Measurements from ENCODE around the gene ICA1L. TPM values are rescaled to one million over a fixed set of nuclear protein-coding genes. Genes with fewer than 3 reads are reported as not detected.

The ICA1L gene
- total RNA-seq (2022; extraction: Qiagen RNA extraction; ENCODE audit: low read depth): 1.1 to 2.1 TPM (median 1.8 TPM) in 5 replicates

DNA sequence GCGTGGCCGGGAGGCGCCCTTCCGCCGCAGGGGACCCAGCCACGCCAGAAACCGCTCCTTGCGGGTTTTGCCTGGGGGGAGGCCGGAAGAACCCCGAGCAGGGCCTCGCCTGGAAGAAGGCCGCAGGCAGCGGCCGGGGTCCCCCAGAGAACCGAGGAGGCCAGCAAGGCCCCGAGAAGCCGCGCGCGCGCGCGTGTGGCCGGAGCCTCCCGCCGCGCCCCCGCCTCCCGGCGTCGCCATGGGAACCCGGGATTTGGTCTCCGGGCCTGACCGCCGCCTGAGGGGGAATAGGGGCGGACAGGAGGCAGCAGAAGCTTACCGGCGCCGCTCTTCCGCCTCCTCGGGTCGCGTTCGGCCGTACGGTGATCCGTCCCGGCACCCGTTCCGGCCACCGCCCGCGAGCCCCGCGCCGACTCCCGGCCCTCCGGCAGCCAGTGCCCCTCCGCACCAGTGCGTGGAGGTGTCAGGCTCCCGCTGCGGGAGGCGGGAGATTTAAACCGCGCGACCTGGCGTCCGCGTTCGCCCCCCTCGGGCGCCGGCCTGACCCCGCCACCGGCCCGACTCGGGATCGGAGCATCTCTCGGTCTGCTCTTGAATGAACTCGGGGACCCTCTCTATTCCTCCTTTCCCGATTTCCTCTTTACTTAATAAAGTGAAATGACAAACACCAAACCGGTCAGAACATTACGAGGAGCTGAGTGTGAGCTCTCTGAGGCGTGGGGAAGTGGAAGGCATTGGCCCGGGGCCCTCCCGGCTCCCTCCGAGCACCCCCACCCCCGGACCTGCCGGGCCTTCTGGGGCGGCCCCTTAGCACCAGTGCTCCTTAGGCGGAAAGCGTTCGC lies at the start of gene ICA1L:
Gene ICA1L, minus strand, starts transcription at position 467 of the 842 bp plus-strand sequence. CDS start 42,757 bp downstream, outside the sequence.

DNA sequence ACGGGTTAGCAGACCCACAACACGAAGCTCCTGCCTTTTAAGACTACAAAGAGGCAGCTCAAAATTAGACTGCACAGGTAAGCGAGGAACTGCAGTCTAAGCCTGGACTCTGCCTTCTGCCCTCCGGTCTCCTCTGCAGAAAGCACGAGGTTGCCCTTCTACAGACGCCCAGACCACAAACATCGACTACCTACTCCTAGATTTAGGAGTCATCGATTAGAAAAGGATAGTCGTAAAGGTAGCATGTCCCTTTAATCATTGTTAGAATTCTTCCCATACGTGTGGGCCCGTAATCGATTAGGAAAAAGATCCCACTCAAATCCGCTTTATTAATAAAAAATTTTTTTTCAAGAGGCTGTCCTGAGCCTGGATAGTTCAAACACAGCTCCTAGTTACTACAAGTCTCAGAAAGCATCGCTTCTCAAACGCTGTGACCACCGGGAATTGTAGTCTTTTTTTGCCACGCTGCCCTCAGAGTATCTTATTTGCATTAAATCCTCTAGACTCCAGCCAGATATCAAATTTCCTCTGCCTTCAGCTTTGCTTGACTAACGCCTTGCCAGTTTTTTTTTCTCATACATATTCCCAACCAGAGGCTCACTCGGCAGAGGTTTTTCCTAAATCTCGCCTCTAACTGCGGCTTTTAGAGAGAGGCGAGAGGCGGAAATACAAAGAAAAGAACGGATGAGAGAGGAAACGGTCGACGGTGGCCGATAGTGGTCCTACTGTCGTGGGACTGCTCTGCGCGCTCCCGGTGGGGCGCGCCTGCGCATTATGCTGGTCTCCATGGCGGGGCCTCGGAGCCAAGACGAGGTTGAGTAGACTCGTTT lies 40.2 kb upstream of the ICA1L start, which contains the start of the genes CARF and WDR12:
Gene CARF, plus strand, starts transcription at position 764 of the 830 bp plus-strand sequence. CDS start 29,628 bp downstream, outside the sequence.
Gene WDR12, minus strand, starts transcription at position 162 of the 830 bp plus-strand sequence. CDS start 197 bp downstream, outside the sequence.

Other genes starting within 250 kb of the ICA1L start
- 2.3 to 2.9 TPM (median 2.5 TPM) in 5 replicates for gene FAM117B, start 236.8 kb downstream of the ICA1L start, total RNA-seq (2022; extraction: Qiagen RNA extraction; ENCODE audit: low read depth)
- 63.2 to 85.8 TPM (median 74.2 TPM) in 5 replicates for gene WDR12, start 39.9 kb upstream of the ICA1L start, total RNA-seq (2022; extraction: Qiagen RNA extraction; ENCODE audit: low read depth)
- gene CARF, start 40.5 kb upstream of the ICA1L start, total RNA-seq (2022; extraction: Qiagen RNA extraction; ENCODE audit: low read depth): 0.47 to 1.4 TPM (median 1.3 TPM) in 5 replicates
- gene NBEAL1, start 143.1 kb upstream of the ICA1L start, total RNA-seq (2022; extraction: Qiagen RNA extraction; ENCODE audit: low read depth): 3.5 to 5.5 TPM (median 5.2 TPM) in 5 replicates